ENCODE results near the gene COPE.

GRCh38 chr19:18946918-18947317 is 27.7 kb upstream of the COPE start:
- TF ChIP-seq CTCF (IDR thresholded peaks at IDR 0.05) = no peak
- no peak for TF ChIP-seq POLR2AphosphoS5 (IDR thresholded peaks at IDR 0.05)
- TF ChIP-seq POLR2A (IDR thresholded peaks at IDR 0.05) = no peak

All from gastroesophageal sphincter (tissue), 3 donors.